ENCODE results near the gene AK1. TPM values are rescaled to one million over a fixed set of nuclear protein-coding genes. Genes with fewer than 3 reads are reported as not detected.
A peak's percentile ranks its signal among the peaks of the same experiment; 100 is the strongest.

The AK1 gene
- total RNA-seq, 4 donors from 2014 or later: 37.4 to 75.0 (median 56.0) TPM

GRCh38 chr9:127860260-127860659, 17.2 kb downstream of the AK1 start:
- H3K27ac ChIP-seq (replicated peaks in 1 of 4): peak overlapping the region in 1 of 4 donors; percentile 16
- DNase-seq (ENCODE audit: extremely low spot score): no peak
- no peak overlapping the region for H3K4me3 ChIP-seq
- H3K27me3 ChIP-seq: no peaks in the 10 kb centered on the region
- intact Hi-C loops (cut with DNase I): no loop called here
- no peaks in the 10 kb centered on the region for H3K9me3 ChIP-seq
- peaks cover 53 to 78% (median 60%) of the 10 kb centered on the region in 4 donors for H3K4me1 ChIP-seq
- WGBS: 69% methylated on average over 8 of the region's 8 CpGs
- no peaks in the 10 kb centered on the region for H3K36me3 ChIP-seq
- TF ChIP-seq POLR2A (IDR thresholded peaks at IDR 0.05; ENCODE audit: low read depth) (no peak), EP300 (IDR thresholded peaks at IDR 0.05) (no peak), POLR2AphosphoS5 (IDR thresholded peaks at IDR 0.05) (no peak)
- TF ChIP-seq, protein P1, sequence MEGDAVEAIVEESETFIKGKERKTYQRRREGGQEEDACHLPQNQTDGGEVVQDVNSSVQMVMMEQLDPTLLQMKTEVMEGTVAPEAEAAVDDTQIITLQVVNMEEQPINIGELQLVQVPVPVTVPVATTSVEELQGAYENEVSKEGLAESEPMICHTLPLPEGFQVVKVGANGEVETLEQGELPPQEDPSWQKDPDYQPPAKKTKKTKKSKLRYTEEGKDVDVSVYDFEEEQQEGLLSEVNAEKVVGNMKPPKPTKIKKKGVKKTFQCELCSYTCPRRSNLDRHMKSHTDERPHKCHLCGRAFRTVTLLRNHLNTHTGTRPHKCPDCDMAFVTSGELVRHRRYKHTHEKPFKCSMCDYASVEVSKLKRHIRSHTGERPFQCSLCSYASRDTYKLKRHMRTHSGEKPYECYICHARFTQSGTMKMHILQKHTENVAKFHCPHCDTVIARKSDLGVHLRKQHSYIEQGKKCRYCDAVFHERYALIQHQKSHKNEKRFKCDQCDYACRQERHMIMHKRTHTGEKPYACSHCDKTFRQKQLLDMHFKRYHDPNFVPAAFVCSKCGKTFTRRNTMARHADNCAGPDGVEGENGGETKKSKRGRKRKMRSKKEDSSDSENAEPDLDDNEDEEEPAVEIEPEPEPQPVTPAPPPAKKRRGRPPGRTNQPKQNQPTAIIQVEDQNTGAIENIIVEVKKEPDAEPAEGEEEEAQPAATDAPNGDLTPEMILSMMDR (IDR thresholded peaks at IDR 0.05): no peak

GRCh38 chr9:127858041-127858512, 19.4 kb downstream of the AK1 start:
- Histone ChIP-seq H3K4me3 (no peak overlapping the region), H3K36me3 (peaks cover 0 to 5% (median 0%) of the 10 kb centered on the region in 4 donors), H3K27ac (replicated peaks in 1 of 4) (peak overlapping the region in 2 of 4 donors; percentile 15 to 86), H3K9me3 (no peaks in the 10 kb centered on the region), H3K4me1 (peaks cover 72 to 84% (median 79%) of the 10 kb centered on the region in 4 donors), H3K27me3 (peaks cover 0 to 8% (median 0%) of the 10 kb centered on the region in 4 donors)
- WGBS: 59% methylated on average over 10 of the region's 12 CpGs
- no peak for DNase-seq (ENCODE audit: extremely low spot score)
- intact Hi-C loops (cut with DNase I): loop anchor here (5.0 kb wide), 1 partner anchor 46 kb away; no protein-coding TSS in a partner anchor
- TF ChIP-seq, protein P1 (IDR thresholded peaks at IDR 0.05): no peak
- no peak for TF ChIP-seq POLR2AphosphoS5 (IDR thresholded peaks at IDR 0.05)
- no peak for TF ChIP-seq EP300 (IDR thresholded peaks at IDR 0.05)

- Histone ChIP-seq H3K9me3 (no peaks in the 10 kb centered on the region), H3K4me3 (no peak overlapping the region), H3K27ac (replicated peaks in 1 of 4) (peak overlapping the region in 2 of 4 donors; percentile 15 to 86), H3K27me3 (peaks cover 0 to 8% (median 0%) of the 10 kb centered on the region in 4 donors), H3K4me1 (peaks cover 72 to 85% (median 76%) of the 10 kb centered on the region in 4 donors), H3K36me3 (peaks cover 0 to 13% (median 0%) of the 10 kb centered on the region in 4 donors)
- 60% methylated on average over 4 of the region's 4 CpGs for WGBS
- TF ChIP-seq EP300 (IDR thresholded peaks at IDR 0.05): no peak
- no peak for TF ChIP-seq POLR2AphosphoS5 (IDR thresholded peaks at IDR 0.05)
- no peak for TF ChIP-seq POLR2A (IDR thresholded peaks at IDR 0.05; ENCODE audit: low read depth)
- TF ChIP-seq, protein P1 (IDR thresholded peaks at IDR 0.05): no peak
- intact Hi-C loops (cut with DNase I): loop anchor here (5.0 kb wide), 1 partner anchor 45 kb away; no protein-coding TSS in a partner anchor
- DNase-seq (ENCODE audit: extremely low spot score): no peak
Measured at GRCh38 chr9:127857278-127857677, 20.2 kb downstream of the AK1 start.

- H3K4me1 ChIP-seq: peaks cover 70 to 85% (median 73%) of the 10 kb centered on the region in 4 donors
- 87% methylated on average over 5 of the region's 8 CpGs for WGBS
Measured at GRCh38 chr9:127856729-127857116, 20.8 kb downstream of the AK1 start.

More at GRCh38 chr9:127856729-127857116, 20.8 kb downstream of the AK1 start:
- peaks cover 0 to 18% (median 0%) of the 10 kb centered on the region in 4 donors for H3K36me3 ChIP-seq
- no peak for TF ChIP-seq POLR2AphosphoS5 (IDR thresholded peaks at IDR 0.05)
- TF ChIP-seq, protein P1 (IDR thresholded peaks at IDR 0.05): no peak
- TF ChIP-seq POLR2A (IDR thresholded peaks at IDR 0.05; ENCODE audit: low read depth): no peak
- no peak for TF ChIP-seq EP300 (IDR thresholded peaks at IDR 0.05)
- no peaks in the 10 kb centered on the region for H3K9me3 ChIP-seq
- H3K27me3 ChIP-seq: peaks cover 0 to 8% (median 0%) of the 10 kb centered on the region in 4 donors
- H3K4me3 ChIP-seq: no peak overlapping the region
- intact Hi-C loops (cut with DNase I): loop anchor here (5.0 kb wide), 1 partner anchor 44 kb away; no protein-coding TSS in a partner anchor
- no peak for DNase-seq (ENCODE audit: extremely low spot score)
- H3K27ac ChIP-seq (replicated peaks in 1 of 4): peak overlapping the region in 2 of 4 donors; percentile 86

All from esophagus muscularis mucosa (tissue), 4 donors.